Suprapubic skin (tissue), 4 donors: ENCODE measurements around the gene IL17B. TPM values are rescaled to one million over a fixed set of nuclear protein-coding genes. Genes with fewer than 3 reads are reported as not detected.

Experiments used
- DNase-seq, 2 donors: peaks; one replicate each; pipeline ENCODE4 v3.0.0-alpha.2; 2019; ENCODE audit warnings: low spot score in 2 of 2
- H3K27ac ChIP-seq: fragments of 200-600 bp; sonication (generic); one replicate; pipeline ENCODE4 v1.5.1; 2019
- H3K27me3 ChIP-seq: fragments of 200-600 bp; sonication (generic); one replicate; pipeline ENCODE4 v1.5.1; 2019
- H3K36me3 ChIP-seq: fragments of 200-600 bp; sonication (generic); one replicate; pipeline ENCODE4 v1.5.1; 2019
- H3K4me1 ChIP-seq: fragments of 200-600 bp; sonication (generic); one replicate; pipeline ENCODE4 v1.5.1; 2019
- H3K4me3 ChIP-seq: fragments of 200-600 bp; sonication (generic); one replicate; pipeline ENCODE4 v1.5.1; 2019; ENCODE audit warnings: mild to moderate bottlenecking
- H3K9me3 ChIP-seq: fragments of 200-600 bp; sonication (generic); one replicate; pipeline ENCODE4 v1.5.1; 2019
- EP300 ChIP-seq: sonication (generic); formaldehyde crosslinking; IDR thresholded peaks from one replicate; pipeline ENCODE4 v1.6.1; 2017; ENCODE audit warnings: antibody characterized with exemption
- POLR2A ChIP-seq, 2 donors: fragments of 450-650 bp; IDR thresholded peaks; one replicate each; pipeline ENCODE4 v1.6.1; 2017; ENCODE audit warnings: antibody characterized with exemption in 2 of 2, mild to moderate bottlenecking in 2 of 2, moderate library complexity in 2 of 2
- POLR2AphosphoS5 ChIP-seq, 3 donors: sonication (generic); formaldehyde crosslinking; IDR thresholded peaks; one replicate each; pipeline ENCODE4 v1.6.1; 2017; ENCODE audit warnings: antibody characterized with exemption in 3 of 3
- WGBS: methylation state at CpG from one replicate; pipeline ENCODE4 v1.1.5; 2018; 5-methylcytosine and 5-hydroxymethylcytosine counted together
- total RNA-seq, 4 donors: library from RNA; depleted of rRNA; stranded (reverse); fragments of >200 nt; gene quantifications; one replicate each; pipeline ENCODE4 v1.1.0, GENCODE V29; 2016
- TF ChIP-seq, protein P1 (sequence below), 2 donors: fragments of 200-600 bp in 1 of 2; fragments of 450-650 bp in 1 of 2; sonication (generic) in 1 of 2; IDR thresholded peaks; one replicate each; pipeline ENCODE4 v1.5.1; 2016 to 2019; ENCODE audit warnings: antibody characterized with exemption in 2 of 2, mild to moderate bottlenecking in 1 of 2, moderate library complexity in 1 of 2

The IL17B gene
- total RNA-seq, 4 donors from 2014 or later: not detected

GRCh38 chr5:149328177-149328576 is 50.9 kb downstream of the IL17B start:
- 94% methylated on average over 5 of the region's 5 CpGs for WGBS

DNA sequence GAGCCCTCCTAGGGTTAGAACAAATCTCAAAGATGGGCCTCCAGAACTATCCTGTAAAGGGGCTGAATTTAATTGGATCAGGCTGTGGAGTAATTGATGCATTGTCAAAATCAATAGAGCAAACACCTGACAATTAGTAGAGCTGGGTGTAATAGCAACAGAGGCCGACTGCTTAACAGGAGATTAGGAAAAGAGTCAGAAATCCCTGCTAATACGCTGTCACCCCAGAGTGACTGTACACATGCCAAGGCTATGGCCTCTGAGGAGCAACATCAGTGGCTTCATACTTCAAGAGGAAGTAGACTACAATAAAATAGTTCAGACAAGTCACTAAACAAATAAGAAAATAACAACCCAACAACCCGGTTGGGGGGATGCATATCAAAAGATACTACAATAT is 52.5 kb downstream of the IL17B start:
- Histone ChIP-seq H3K4me1 (peaks cover 13% of the 10 kb centered on the region), H3K4me3 (no peak overlapping the region), H3K27ac (no peak overlapping the region), H3K36me3 (peaks cover 10% of the 10 kb centered on the region), H3K27me3 (no peaks in the 10 kb centered on the region), H3K9me3 (no peaks in the 10 kb centered on the region)
- no peak for DNase-seq
- TF ChIP-seq, protein P1, sequence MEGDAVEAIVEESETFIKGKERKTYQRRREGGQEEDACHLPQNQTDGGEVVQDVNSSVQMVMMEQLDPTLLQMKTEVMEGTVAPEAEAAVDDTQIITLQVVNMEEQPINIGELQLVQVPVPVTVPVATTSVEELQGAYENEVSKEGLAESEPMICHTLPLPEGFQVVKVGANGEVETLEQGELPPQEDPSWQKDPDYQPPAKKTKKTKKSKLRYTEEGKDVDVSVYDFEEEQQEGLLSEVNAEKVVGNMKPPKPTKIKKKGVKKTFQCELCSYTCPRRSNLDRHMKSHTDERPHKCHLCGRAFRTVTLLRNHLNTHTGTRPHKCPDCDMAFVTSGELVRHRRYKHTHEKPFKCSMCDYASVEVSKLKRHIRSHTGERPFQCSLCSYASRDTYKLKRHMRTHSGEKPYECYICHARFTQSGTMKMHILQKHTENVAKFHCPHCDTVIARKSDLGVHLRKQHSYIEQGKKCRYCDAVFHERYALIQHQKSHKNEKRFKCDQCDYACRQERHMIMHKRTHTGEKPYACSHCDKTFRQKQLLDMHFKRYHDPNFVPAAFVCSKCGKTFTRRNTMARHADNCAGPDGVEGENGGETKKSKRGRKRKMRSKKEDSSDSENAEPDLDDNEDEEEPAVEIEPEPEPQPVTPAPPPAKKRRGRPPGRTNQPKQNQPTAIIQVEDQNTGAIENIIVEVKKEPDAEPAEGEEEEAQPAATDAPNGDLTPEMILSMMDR (IDR thresholded peaks at IDR 0.05): no peak
- no peak for TF ChIP-seq EP300
- no peak for TF ChIP-seq POLR2A (IDR thresholded peaks at IDR 0.05)
- TF ChIP-seq POLR2AphosphoS5 (IDR thresholded peaks at IDR 0.05): no peak
- WGBS: 82% methylated on average over 3 of the region's 3 CpGs

More at GRCh38 chr5:149328177-149328576, 50.9 kb downstream of the IL17B start:
- Histone ChIP-seq H3K4me1 (peaks cover 10% of the 10 kb centered on the region), H3K4me3 (no peak overlapping the region), H3K27me3 (no peaks in the 10 kb centered on the region), H3K27ac (no peak overlapping the region), H3K9me3 (no peaks in the 10 kb centered on the region), H3K36me3 (peaks cover 19% of the 10 kb centered on the region)
- no peak for TF ChIP-seq EP300
- TF ChIP-seq POLR2A (IDR thresholded peaks at IDR 0.05): no peak
- TF ChIP-seq, protein P1 (IDR thresholded peaks at IDR 0.05): no peak
- no peak for DNase-seq

DNA sequence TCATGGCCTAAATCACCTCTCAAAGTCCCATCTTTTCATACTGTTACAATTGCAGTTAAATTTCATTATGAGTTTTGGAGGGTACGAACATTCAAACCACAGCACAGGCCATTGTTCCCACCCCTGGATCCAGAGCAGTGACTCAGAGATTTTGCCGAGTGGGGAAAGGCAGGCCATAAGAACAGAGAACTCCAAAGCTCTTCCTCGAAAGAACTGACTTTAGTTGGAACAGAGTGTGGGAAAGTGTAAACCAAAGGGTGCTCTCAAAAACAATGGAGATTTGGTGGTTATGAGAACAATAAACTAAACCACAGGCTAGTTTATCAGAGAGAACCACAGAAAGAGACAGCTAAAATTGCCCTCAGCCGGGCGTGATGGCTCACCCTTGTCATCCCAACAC is 53.2 kb downstream of the IL17B start:
- H3K27ac ChIP-seq: no peak overlapping the region
- TF ChIP-seq EP300 (no peak), POLR2A (IDR thresholded peaks at IDR 0.05) (no peak), POLR2AphosphoS5 (IDR thresholded peaks at IDR 0.05) (no peak)
- TF ChIP-seq, protein P1 (IDR thresholded peaks at IDR 0.05): no peak
- no peak overlapping the region for H3K4me3 ChIP-seq
- WGBS: 86% methylated on average over 5 of the region's 5 CpGs
- H3K27me3 ChIP-seq: no peaks in the 10 kb centered on the region
- H3K4me1 ChIP-seq: peaks cover 17% of the 10 kb centered on the region
- no peaks in the 10 kb centered on the region for H3K9me3 ChIP-seq
- peaks cover 10% of the 10 kb centered on the region for H3K36me3 ChIP-seq
- no peak for DNase-seq

DNA sequence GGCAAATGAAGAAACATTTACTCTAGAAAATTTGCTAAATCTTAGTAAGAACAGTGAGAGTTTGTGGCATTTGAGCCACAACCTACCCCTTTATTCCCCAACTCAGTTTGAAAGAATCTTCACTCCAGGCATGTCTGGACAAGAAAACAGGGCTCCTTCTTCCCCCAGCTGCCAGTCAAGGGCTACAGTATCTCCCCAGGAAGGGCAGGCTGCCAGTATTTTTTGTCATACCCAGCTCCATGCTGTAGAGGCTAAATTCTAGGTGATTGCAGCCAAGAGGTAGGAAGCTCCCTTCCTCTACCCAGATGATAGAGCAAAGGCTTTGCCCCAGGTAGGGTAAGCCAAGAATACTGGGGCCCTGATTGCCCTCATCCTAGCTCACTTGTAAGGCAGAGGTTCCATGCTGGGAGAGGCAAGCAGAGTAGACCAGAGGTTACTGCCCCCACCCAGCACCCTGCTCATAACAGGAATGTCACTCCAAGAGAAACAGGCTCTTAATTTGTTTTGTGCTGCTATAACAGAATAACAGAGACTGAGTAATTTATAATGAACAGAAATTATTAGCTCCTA is 53.8 kb downstream of the IL17B start:
- TF ChIP-seq POLR2AphosphoS5 (IDR thresholded peaks at IDR 0.05) (no peak), POLR2A (IDR thresholded peaks at IDR 0.05) (no peak), EP300 (no peak)
- TF ChIP-seq, protein P1 (IDR thresholded peaks at IDR 0.05): no peak
- Histone ChIP-seq H3K4me1 (peaks cover 24% of the 10 kb centered on the region), H3K27ac (peak overlapping the region; percentile 9), H3K36me3 (peaks cover 12% of the 10 kb centered on the region), H3K27me3 (no peaks in the 10 kb centered on the region), H3K9me3 (no peaks in the 10 kb centered on the region), H3K4me3 (no peak overlapping the region)
- DNase-seq: no peak

DNA sequence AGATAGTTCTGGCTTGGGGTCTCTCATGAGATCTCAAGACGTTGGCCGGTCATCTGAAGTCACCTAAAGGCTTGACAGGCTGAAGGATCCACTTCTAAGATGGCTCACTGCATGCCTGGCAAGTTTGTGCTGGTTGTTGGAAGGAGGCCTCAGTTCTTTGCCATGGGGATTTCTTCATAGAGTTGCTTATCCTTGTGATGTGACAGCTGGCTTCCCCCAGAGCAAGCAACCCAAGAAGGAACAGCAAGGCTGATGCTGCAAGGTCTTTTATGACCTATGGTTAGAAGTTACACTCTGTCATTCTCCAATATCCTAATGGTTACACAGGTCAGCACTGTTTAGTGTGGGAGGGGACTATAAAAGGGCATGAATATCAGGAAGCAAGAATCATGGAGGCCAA is 54.5 kb downstream of the IL17B start:
- peaks cover 28% of the 10 kb centered on the region for H3K4me1 ChIP-seq
- H3K27ac ChIP-seq: peak overlapping the region; percentile 9
- 53% methylated on average over 2 of the region's 2 CpGs for WGBS
- no peaks in the 10 kb centered on the region for H3K9me3 ChIP-seq
- TF ChIP-seq POLR2AphosphoS5 (IDR thresholded peaks at IDR 0.05): no peak
- no peak for TF ChIP-seq EP300
- no peak for TF ChIP-seq POLR2A (IDR thresholded peaks at IDR 0.05)
- TF ChIP-seq, protein P1 (IDR thresholded peaks at IDR 0.05): no peak
- peaks cover 13% of the 10 kb centered on the region for H3K36me3 ChIP-seq
- no peaks in the 10 kb centered on the region for H3K27me3 ChIP-seq
- H3K4me3 ChIP-seq: no peak overlapping the region
- no peak for DNase-seq

Other genes with a start within 250 kb of the IL17B start
- 10 to 100 TPM in 2 of 4 donors, 1 to 10 TPM in 2; 4.7 to 22.6 (median 13.4) TPM for gene ABLIM3, start 237.8 kb downstream of the IL17B start, total RNA-seq
- 10 to 100 TPM in 1 of 4 donors, 1 to 10 TPM in 3; 4.8 to 11.6 (median 7.3) TPM for gene AFAP1L1, start 107.4 kb downstream of the IL17B start, total RNA-seq
- 10 to 100 TPM in 2 of 4 donors, 1 to 10 TPM in 2; 8.4 to 12.4 (median 10.6) TPM for gene GRPEL2, start 33.8 kb downstream of the IL17B start, total RNA-seq
- gene PCYOX1L, start 21.2 kb downstream of the IL17B start, total RNA-seq: 10 to 100 TPM in 1 of 4 donors, 1 to 10 TPM in 3; 4.5 to 11.8 (median 5.8) TPM
- 100 to 1,000 TPM; 273 to 365 (median 320) TPM for gene CSNK1A1, start 172.1 kb upstream of the IL17B start, total RNA-seq
- 10 to 100 TPM; 45.4 to 75.3 (median 65.3) TPM for gene ARHGEF37, start 202.2 kb upstream of the IL17B start, total RNA-seq